Measurements from ENCODE around the gene ST6GALNAC3.

GRCh38 chr1:76661531-76661930, 587.0 kb downstream of the ST6GALNAC3 start:
- TF ChIP-seq CTCF (IDR thresholded peaks at IDR 0.05) (no peak), SIN3A (IDR thresholded peaks at IDR 0.05; ENCODE audit: borderline replicate concordance, insufficient read depth, low read depth, low read length) (no peak), REST (IDR thresholded peaks at IDR 0.05; ENCODE audit: insufficient read depth in 1 of 2, low read depth in 2 of 2, low read length in 1 of 2) (no peak), POLR2AphosphoS5 (IDR thresholded peaks at IDR 0.05; ENCODE audit: low read depth, low read length) (no peak)
